GM21529 (cell line): Measurements from ENCODE around the gene BEGAIN.

Experiments
- ATAC-seq: cut with Tn5 transposase; IDR thresholded peaks from one replicate; pipeline ENCODE4 v1.9.1; 2021; ENCODE audit not compliant: unreplicated experiment

BEGAIN gene

DNA sequence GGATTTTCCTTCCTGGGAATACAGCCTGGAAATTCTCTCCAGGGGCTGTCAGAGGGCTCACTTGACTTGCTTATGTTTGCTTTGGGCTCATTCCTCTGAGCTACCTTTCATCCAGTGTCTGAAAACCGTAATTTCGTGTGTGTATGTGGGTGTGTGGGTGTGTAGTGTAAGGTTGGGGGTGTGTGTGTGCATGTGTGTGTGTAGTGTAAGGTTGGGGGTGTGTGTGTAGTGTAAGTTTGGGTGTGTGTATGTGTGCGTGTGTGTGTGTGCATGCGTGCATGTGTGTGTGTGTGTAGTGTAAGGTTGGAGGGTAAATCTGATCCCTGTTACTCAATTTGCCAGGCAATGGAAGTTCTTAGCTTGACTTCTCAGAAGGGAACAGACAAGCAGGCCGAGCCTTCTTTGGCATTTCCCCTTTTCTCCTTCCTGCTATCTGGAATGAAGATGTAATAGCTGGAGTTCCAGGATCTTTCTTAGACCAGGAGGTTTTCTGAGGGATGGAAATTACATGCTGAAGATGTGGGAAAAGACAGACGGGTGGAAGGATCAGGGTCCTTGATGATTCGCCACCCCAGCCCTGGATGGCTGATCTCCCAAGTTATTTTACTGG is 15.5 kb upstream of the BEGAIN start:
- no peak for ATAC-seq

DNA sequence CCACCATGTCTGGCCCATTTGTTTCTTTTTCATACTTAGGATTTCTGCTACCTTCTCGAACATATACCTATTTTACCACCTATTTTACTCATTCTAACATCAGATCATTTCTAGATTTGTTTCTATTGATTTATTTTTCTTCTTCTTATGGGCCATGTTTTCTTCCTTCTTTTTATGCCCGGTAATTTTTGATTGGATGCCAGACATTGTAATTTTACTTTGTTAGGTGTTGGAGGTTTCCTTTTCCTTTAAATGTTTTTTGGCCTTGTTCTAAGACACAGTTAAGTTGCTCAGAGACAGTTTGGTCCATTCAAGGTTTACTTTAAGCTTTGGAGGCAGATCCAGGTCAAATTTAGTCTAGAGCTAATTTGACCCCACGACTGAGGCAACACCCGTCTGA is 14.7 kb upstream of the BEGAIN start:
- no peak for ATAC-seq

DNA sequence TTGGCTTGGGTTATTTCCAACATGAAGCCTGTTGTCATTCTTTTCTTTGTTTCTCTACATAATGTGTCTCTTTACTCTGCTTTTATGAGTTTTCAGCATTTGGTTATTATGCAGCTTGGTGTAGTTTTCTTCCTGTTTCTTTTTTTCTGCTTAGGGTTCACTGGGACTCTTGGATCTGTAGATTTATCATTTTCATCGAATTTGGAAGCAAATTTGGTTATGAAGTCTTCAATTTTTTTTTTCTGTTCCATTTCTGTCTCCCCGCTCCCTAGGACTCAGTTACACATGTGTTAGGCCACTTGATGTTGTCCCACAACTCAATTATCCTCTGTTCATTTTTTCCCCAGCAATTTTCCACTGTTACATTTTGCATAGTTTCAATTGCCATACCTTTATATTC is 13.8 kb upstream of the BEGAIN start:
- no peak for ATAC-seq

DNA sequence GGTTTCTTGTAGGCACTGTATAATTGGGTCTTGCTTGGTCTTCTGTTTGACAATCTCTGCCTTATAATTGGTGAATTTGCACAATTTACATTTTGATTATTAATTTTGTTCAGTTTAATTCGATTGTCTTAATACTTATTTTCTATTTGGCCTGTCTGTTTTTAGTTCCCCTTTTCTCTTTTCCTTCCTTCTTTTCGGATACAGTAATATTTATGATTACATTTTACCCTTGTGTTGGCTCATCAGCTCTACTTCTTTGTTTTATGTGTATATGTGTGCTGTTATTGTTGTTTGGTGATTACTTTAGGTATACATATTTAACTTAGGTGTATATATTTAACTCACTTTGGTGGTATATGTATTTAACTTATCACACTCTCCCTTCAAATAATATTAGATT is 12.8 kb upstream of the BEGAIN start:
- no peak for ATAC-seq

DNA sequence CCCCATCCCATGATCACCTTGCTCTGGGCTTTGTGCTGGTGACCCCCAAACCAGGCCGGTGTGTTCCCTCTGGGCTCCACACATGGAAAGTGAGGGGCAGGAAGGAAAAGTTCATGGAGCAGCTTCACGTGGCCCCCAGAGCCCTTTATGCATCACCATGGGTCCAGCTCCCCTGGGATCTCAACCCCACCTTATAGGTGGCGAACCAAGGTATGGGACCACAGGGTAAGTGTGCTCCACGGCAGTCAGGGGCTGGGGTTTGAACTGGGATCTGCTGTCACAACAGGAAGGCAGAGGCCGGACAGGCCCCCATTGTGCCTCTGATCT is 7.4 kb upstream of the BEGAIN start:
- ATAC-seq, result no peak

DNA sequence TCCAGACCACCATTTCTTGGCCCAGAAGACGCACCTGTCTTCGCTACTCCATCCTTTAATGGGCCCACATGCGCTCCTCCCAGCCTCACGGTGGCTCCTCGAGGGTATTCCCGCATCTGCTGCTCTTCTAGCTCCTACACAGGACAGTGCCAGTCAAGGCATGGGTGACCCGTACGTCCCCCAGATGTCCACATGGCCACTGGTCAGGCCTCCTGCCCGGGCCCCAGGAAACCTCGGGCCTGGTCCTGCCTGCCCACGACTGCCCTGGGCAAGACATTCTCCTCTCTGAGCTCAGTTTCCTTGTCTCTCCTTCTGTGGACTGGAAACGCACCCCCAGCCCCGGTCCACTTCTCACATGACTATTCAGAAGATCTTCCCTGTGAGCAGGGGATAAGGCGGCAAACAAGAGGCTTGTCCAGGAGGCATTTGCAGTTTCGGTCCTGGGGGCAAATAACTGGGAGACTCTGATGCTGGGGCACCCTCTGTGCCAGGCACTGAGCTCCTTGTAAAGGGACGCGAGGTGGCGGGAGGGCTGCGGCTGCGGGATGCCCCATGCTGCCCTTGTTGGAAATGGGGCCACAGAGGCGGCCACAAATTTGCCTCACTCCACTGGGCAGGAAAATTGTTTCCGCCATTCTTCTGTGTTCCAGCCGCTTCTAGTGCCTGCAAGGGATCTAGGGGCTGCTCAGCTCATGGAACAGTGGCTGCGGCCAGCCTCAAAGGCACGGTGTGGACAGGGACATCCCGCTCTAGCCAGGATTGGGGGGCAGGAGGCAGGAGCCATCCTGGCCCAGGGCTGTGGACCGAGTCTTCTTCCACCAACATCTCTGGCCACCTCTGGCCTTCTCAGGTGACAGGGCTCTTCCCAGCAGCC is 6.8 kb upstream of the BEGAIN start:
- no peak for ATAC-seq

DNA sequence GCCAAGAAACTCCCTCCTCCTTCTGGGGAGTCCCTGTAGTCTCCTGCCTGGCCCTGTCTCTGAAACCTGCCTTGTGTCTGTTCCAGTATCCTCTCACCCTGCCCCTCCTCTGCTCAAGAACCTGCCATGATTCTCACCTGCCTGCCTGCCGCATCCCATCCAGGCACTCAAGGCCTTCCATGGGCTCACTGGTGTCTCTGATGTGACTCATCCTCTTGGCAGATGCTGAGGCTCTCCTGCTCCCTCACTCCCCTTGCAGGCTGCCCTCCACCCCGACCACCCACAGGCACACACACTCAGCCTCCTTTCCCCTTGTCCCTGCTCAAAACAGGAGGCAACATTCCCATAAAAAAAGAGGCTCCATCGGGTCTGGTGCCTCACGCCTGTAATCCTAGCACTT is 5.8 kb upstream of the BEGAIN start:
- no peak for ATAC-seq

DNA sequence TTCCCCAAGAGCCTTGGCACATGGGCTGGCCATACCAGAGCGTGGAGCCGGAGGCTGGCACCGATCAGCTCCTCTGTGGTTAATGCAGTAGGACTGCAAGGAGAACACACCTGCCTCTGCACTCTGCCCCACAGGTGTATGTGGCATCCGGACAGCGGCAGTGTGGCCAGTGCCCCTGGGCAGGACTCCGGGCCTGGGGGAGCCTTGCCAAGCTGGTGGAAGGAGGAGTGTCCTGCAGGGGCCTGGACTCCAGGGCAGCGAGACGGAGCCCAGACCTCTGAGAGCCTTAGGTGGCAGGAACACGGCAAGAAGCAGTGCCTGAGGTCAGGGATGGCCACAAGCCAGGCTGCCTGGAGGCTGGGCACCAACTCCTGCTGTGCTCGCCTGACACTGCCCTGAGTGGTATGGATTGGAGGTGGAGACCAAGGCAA is 5.3 kb upstream of the BEGAIN start:
- no peak for ATAC-seq

DNA sequence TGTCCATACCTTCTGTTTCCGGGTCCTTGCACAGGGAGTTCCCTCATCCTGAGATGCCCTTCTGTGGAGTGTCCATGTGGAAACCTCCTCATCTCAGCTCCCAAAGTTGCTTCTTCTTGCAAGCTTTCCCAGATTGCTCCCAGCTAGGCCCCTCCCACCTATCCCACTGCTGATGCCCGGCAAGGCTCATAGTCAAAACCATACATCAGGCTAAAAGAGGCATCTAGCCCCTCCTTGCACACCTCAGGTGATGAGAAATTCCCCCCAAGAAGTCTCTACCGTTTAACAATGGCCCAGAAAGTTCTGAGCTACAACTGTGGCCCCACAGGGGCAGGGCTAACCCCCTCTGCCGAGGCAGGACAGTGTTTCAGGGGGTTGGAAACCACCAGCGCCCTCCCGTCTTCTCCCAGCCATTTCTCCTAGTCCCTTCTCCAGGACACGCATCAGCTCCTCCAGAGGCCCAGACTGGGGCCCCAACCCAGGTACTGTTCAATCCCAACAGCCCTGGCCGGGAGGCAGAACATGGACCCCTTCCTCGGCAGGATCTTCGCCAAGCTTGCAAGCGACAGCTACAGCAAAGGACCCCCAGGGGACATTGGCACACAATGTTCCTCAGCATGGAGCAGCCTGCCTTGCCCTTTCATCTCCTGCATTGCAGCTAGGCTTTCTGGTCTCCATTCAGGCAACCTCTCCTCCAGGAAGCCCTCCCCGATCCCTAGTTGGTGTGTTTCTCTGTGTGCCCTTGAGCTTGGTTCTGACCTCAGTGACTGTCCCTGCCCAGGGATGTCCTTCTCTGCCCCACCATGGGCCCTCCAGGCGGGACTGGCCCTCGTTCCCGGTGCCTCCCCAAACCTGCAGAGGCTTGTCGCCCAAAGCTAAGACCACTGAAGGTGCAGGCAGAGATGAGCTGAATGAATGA is 4.5 kb upstream of the BEGAIN start:
- no peak for ATAC-seq

DNA sequence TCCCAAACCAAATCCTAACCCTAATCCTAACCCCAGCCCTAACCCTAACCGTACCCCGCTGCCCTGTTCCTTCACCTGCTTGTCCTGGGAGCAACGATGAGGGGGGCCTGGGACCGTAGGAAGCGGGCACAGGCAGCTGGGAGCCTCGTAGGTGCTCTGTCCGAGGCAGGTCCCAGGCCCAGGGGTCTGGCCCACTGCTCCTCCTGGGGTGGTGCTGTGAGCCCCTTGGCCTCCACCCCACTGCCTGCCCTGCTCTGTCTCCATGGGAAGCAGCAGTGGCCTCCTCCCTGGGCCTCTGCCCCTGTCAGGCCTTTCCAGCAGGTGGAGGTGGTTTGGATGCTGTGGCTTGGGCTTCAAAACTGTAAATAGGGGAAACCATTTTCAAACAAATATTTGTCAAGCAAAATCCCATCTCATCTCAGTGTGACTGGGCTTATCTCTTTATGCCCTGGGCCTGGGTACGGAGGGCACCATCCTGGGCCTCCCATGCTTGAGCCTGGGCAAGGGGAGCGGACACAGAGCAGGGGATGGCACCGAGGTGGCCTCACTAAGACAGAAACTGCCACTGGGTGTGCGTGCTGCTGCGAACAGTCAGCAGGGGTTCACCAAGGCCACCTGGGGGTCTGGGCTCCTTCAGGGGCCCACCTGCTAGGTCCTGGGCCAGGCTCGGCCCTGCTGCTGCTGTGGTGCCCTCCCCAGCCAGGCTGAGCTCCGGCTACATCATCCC is 3.7 kb upstream of the BEGAIN start:
- ATAC-seq, result no peak

DNA sequence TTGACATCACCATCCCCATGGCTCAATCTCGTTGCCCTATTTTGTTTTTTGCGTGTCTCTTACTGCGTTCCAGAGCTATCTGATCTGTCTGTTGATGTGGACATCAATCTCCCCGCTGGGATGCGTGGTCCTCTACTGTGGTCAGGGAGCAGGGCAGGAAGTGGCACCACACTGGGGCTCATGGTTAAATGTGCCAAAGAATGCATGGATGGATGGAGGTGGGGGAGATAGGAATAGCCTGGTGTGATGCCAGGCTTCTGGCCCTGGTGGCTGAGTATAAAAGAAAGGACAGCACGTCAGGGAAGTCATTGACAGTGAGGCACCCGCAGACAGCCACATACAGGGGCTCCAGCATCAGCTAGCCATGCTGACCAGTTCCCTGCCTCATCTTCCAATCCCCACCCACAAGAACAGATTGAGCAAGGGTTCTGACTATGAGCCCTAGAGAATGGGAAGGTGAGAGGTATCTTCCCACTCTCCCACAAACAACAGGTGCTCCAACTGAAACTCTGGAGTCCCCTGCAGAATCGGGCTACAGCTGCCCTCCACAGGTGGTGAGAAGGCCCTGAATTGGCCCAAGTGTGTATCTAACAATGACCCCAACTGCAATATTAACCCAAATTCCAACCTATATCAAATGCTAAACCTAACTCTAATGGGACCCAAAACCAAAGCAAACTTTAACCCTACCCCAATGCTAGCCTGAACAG is 2.7 kb upstream of the BEGAIN start:
- no peak for ATAC-seq

DNA sequence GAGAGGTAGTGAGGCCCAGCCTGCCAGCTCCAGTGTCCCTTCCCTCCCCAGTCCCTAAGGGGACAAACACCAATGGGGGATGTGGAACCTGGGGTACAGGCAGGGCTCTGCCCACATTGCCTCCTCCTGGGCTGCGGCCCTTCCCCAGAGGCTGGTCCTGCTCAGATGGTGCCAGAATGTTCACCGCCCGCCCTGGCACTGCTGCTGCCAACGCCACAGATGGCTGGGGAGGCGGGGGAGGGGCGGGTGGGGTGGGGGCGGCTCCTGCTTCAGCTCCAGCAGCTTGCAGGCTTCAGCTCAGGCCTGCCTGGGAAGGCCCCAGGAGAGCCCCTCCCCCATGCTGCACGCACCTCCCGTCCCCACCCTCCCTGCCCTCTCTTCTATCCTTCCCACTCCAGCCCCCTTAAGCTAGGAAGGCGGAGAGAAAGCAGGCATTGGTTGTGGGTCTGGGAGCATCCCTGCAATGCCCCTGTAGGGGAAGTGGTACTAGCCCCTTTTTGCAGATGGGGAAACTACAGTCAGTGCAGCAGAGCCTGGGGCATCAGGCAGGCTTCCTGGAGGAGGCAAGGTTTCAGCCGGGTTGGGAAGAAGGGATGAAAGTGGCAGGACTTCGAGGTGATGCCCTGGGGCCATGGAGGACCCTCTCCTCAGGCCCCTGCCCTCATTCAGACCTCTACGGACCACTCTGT is 2.0 kb upstream of the BEGAIN start:
- no peak for ATAC-seq

DNA sequence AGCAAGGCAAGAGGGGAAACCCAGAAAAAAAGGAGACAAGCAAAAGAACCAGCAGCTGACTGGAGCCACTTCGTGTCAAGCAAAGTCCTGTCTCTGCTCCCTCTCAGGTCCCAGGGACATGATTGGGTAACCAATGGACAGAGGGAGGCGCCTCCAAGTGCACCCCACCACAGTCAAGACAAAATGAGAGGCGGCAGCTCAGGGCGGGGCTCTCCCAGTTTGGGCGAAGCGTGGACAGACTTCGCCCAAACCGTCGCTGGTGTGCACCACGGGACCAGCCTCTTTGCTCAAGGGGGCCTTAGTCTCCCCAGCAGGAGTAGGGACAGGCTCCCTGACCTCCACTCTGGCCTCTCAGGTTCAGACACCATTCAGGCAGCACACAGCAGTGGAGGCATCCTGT is 1.5 kb upstream of the BEGAIN start:
- ATAC-seq, result no peak

DNA sequence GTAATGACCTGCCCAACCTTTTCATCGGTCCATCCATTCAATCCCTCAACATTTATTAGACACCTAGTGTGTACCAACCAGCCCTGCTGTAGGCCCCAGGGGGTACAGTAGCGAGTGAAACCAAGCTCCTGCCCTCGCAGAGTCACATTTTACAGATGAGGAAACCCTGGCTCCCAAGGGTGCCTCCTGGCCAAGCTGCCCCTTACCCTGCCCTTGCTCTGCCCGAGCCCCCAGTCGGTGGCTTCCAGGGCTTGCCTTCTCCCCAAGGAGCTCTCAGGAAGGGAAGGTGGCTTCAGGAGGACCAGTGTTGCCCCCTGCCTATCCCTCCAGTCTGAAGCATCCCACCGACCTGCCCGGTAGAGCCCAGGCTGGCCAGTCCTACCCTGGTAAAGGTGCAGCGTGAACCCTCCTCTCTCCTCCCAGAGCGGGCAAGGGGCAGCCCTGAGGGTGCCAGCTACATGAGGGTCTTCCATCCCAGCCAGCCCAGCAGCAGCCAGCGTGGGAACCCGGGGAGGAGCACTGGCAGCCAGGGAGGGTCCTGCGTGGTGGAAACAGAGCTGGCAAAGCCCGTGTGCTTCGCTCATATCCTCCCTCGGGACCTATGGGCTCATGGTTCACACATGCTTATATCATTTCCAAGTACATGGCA is 670 bp upstream of the BEGAIN start:
- ATAC-seq, result no peak

DNA sequence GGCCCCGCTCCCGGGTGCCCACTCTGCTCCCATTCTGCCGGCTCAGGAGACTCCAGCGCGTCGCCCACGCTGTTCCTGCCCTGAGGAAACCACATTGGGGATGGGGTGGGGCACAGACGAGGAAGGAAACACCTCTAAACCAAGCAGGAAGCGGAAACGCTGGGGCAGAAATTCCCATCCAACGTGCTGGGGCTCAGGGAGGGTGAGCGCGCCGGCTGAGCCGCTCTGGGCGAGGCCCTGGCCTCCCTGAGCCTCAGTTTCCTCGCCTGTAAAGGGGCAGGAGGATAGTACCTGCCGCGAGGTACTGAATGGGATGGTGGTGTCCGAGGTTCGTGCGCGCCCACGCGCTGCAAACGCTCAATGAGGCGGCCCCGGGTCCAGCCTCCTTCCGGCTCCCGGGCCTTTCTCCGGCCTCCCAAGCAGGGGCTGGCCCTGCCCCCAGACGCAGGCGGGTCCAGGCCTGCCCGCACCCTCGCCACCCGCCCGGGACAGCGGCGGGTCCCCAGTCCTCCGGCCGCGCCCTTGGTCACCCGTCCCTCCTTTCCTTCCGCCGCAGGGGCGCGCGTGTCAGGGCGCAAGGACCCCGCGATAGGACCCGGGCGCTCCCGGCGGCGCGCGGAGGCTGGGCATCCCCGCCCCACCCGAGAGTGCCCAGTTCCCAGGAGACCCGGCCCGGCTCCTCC is 673 bp downstream of the BEGAIN start:
- ATAC-seq, result no peak

DNA sequence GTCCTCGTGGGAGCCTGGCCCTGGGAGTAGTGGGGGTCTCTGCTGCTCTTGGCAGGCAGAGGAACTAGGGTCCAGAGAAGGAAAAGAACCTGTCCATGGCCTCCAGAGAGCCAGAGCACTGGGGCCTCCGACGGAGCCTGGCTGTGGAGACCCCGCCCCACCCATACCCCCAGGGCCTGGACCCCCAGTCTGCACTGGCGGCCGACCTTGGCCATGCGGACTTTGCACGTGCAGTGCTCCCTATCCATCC is 1.1 kb downstream of the BEGAIN start:
- ATAC-seq, result no peak

DNA sequence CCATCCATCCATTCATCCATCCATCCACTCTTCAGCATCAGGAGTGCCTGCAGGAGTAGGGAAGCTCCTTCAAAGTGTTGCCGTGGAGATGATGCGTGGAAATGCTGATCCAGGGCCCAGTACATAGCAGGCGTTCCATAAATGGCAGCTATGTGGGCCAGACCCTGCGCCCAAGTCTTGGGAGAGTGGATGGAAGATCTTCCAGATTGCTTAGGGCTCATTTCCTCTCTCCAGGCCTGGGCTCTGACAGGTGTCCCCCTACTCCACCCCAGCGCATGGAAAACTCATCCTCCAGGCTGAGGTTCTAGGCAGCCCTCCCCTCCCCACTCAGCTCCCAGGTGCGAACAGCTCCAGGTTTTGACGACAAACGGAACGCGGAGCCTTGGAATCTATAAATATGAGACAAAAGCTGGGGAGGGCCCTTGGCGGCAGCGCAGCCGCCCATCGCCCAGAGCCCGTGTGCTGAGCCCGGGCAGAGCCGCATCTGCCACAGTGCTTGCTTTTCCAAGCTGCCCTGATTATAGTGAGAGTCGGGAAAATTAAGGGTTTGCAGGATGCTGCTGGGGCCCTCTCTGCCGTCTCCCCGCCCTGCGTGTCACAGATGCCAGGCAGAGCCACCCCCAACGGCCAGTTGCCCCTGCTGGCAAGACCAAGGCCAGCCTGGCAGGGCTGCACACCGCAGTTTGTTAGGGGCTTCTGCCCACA is 1.6 kb downstream of the BEGAIN start:
- no peak for ATAC-seq
